SK-N-SH treated with all-trans-retinoic acid at 6 μM for 48 hours (cell line): ENCODE measurements around the gene HOXC5.

Experiments
- ATAC-seq: fragments of 200-7000 bp; cut with Tn5 transposase; 3 replicates; pipeline ENCODE4 v1.9.1; 2020; ENCODE audit warnings: mild to moderate bottlenecking, moderate library complexity
- ARNTL ChIP-seq: fragments of 450-650 bp; formaldehyde crosslinking; IDR thresholded peaks from 2 replicates; pipeline ENCODE4 v1.5.0; 2020; ENCODE audit warnings: low read depth, mild to moderate bottlenecking, moderate library complexity, borderline replicate concordance
- BACH2 ChIP-seq: fragments of 250-450 bp; sonication (Bioruptor Pico); IDR thresholded peaks from 2 replicates; pipeline ENCODE4 v1.9.0; 2021; ENCODE audit warnings: mild to moderate bottlenecking, borderline replicate concordance
- ESRRG ChIP-seq: fragments of 250-450 bp; sonication (Bioruptor Pico); IDR thresholded peaks from 2 replicates; pipeline ENCODE4 v1.6.1; 2021; ENCODE audit warnings: mild to moderate bottlenecking
- GLIS3 ChIP-seq: fragments of 250-450 bp; sonication (Bioruptor Pico); IDR thresholded peaks from 2 replicates; pipeline ENCODE4 v1.5.0; 2020; ENCODE audit warnings: mild to moderate bottlenecking, moderate library complexity
- ISL1 ChIP-seq: fragments of 250-450 bp; sonication (Bioruptor Pico); IDR thresholded peaks from 2 replicates; pipeline ENCODE4 v2.1.2; 2022; ENCODE audit warnings: mild to moderate bottlenecking, moderate library complexity
- OSR1 ChIP-seq: fragments of 250-450 bp; sonication (Bioruptor Pico); IDR thresholded peaks from 2 replicates; pipeline ENCODE4 v1.8.0; 2022; ENCODE audit warnings: moderate library complexity, mild to moderate bottlenecking, inconsistent platforms
- RARB ChIP-seq: fragments of 250-450 bp; sonication (Bioruptor Pico); IDR thresholded peaks from 2 replicates; pipeline ENCODE4 v1.8.0; 2021; ENCODE audit warnings: mild to moderate bottlenecking, moderate library complexity
- SNAI2 ChIP-seq: fragments of 250-450 bp; sonication (Bioruptor Pico); IDR thresholded peaks from 2 replicates; pipeline ENCODE4 v1.5.0; 2020; ENCODE audit warnings: mild to moderate bottlenecking, moderate library complexity
- TCF4 ChIP-seq: fragments of 250-450 bp; sonication (Bioruptor Pico); IDR thresholded peaks from 2 replicates; pipeline ENCODE4 v1.8.0; 2021; ENCODE audit warnings: mild to moderate bottlenecking, moderate library complexity, borderline replicate concordance
- TOX ChIP-seq: fragments of 250-450 bp; sonication (Bioruptor Pico); IDR thresholded peaks from 2 replicates; pipeline ENCODE4 v1.8.0; 2021; ENCODE audit warnings: mild to moderate bottlenecking, moderate library complexity, borderline replicate concordance
- TSHZ2 ChIP-seq: fragments of 250-450 bp; sonication (Bioruptor Pico); IDR thresholded peaks from 2 replicates; pipeline ENCODE4 v1.5.0; 2020; ENCODE audit warnings: mild to moderate bottlenecking, moderate library complexity
- ZC3H10 ChIP-seq: fragments of 250-450 bp; sonication (Bioruptor Pico); IDR thresholded peaks from 2 replicates; pipeline ENCODE4 v1.5.1; 2021; ENCODE audit warnings: mild to moderate bottlenecking, moderate library complexity
- ZFP30 ChIP-seq: fragments of 450-650 bp; formaldehyde crosslinking; IDR thresholded peaks from 2 replicates; pipeline ENCODE4 v1.5.0; 2022; ENCODE audit warnings: mild to moderate bottlenecking, moderate library complexity
- ZNF565 ChIP-seq: fragments of 450-650 bp; formaldehyde crosslinking; conservative IDR thresholded peaks from 2 replicates; pipeline ENCODE4 v1.5.0; 2020; ENCODE audit warnings: low read depth, mild to moderate bottlenecking, moderate library complexity
- ZNF70 ChIP-seq: fragments of 450-650 bp; formaldehyde crosslinking; IDR thresholded peaks from 2 replicates; pipeline ENCODE4 v1.5.0; 2020; ENCODE audit warnings: mild to moderate bottlenecking, moderate library complexity
- ZNF8 ChIP-seq: fragments of 450-650 bp; formaldehyde crosslinking; IDR thresholded peaks from 2 replicates; pipeline ENCODE4 v1.5.0; 2020; ENCODE audit warnings: mild to moderate bottlenecking, moderate library complexity
- TF ChIP-seq, protein P1 (sequence below): fragments of 250-450 bp; sonication (Bioruptor Pico); IDR thresholded peaks from 2 replicates; pipeline ENCODE4 v1.5.1; 2021; ENCODE audit warnings: mild to moderate bottlenecking, moderate library complexity
- TF ChIP-seq, protein P2 (sequence below): fragments of 250-450 bp; sonication (Bioruptor Pico); IDR thresholded peaks from 2 replicates; pipeline ENCODE4 v1.8.0; 2020; ENCODE audit warnings: mild to moderate bottlenecking, moderate library complexity, borderline replicate concordance
- TF ChIP-seq, protein P3 (sequence below): fragments of 250-450 bp; sonication (Bioruptor Pico); IDR thresholded peaks from 2 replicates; pipeline ENCODE4 v1.8.0; 2021; ENCODE audit warnings: low read depth, mild to moderate bottlenecking, moderate library complexity, borderline replicate concordance
- TF ChIP-seq, protein P4 (sequence below): fragments of 250-450 bp; sonication (Bioruptor Pico); IDR thresholded peaks from 2 replicates; pipeline ENCODE4 v1.5.1; 2020; ENCODE audit warnings: low read depth, mild to moderate bottlenecking, moderate library complexity

HOXC5 gene

DNA sequence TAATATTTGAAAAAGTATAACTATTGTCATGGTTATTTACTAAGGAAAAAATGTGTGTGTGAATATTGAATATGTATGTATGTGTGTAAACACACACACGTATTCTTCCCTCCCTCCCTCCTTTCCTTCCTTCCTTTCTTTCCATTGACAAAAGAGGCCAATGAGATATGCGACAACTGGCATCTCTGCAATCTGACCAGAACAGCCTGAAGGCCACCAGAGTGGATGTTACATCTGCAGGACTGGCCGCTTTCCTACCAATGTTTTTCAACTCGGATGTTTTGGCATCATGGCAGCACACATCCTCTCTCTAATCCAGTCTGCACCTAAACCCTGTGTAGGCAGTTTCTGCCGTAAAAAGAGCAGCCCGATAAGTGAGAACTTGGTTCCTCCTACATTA, 41.5 kb downstream of the HOXC5 start:
- TF ChIP-seq RARB (CRISPR knock-in tag) (no peak), TSHZ2 (CRISPR knock-in tag) (no peak), ZNF565 (CRISPR knock-in tag) (no peak), ISL1 (no peak), BACH2 (CRISPR knock-in tag) (no peak), SNAI2 (no peak), ZC3H10 (CRISPR knock-in tag) (no peak), TCF4 (CRISPR knock-in tag) (no peak), GLIS3 (no peak), TOX (CRISPR knock-in tag) (no peak), ESRRG (CRISPR knock-in tag) (no peak), ZNF70 (CRISPR knock-in tag) (no peak), OSR1 (CRISPR knock-in tag) (no peak), ZFP30 (CRISPR knock-in tag) (no peak), ZNF8 (CRISPR knock-in tag) (no peak)
- TF ChIP-seq, protein P1, sequence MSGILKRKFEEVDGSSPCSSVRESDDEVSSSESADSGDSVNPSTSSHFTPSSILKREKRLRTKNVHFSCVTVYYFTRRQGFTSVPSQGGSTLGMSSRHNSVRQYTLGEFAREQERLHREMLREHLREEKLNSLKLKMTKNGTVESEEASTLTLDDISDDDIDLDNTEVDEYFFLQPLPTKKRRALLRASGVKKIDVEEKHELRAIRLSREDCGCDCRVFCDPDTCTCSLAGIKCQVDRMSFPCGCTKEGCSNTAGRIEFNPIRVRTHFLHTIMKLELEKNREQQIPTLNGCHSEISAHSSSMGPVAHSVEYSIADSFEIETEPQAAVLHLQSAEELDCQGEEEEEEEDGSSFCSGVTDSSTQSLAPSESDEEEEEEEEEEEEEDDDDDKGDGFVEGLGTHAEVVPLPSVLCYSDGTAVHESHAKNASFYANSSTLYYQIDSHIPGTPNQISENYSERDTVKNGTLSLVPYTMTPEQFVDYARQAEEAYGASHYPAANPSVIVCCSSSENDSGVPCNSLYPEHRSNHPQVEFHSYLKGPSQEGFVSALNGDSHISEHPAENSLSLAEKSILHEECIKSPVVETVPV = no peak
- TF ChIP-seq, protein P2, sequence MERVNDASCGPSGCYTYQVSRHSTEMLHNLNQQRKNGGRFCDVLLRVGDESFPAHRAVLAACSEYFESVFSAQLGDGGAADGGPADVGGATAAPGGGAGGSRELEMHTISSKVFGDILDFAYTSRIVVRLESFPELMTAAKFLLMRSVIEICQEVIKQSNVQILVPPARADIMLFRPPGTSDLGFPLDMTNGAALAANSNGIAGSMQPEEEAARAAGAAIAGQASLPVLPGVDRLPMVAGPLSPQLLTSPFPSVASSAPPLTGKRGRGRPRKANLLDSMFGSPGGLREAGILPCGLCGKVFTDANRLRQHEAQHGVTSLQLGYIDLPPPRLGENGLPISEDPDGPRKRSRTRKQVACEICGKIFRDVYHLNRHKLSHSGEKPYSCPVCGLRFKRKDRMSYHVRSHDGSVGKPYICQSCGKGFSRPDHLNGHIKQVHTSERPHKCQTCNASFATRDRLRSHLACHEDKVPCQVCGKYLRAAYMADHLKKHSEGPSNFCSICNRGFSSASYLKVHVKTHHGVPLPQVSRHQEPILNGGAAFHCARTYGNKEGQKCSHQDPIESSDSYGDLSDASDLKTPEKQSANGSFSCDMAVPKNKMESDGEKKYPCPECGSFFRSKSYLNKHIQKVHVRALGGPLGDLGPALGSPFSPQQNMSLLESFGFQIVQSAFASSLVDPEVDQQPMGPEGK = no peak
- TF ChIP-seq, protein P3, sequence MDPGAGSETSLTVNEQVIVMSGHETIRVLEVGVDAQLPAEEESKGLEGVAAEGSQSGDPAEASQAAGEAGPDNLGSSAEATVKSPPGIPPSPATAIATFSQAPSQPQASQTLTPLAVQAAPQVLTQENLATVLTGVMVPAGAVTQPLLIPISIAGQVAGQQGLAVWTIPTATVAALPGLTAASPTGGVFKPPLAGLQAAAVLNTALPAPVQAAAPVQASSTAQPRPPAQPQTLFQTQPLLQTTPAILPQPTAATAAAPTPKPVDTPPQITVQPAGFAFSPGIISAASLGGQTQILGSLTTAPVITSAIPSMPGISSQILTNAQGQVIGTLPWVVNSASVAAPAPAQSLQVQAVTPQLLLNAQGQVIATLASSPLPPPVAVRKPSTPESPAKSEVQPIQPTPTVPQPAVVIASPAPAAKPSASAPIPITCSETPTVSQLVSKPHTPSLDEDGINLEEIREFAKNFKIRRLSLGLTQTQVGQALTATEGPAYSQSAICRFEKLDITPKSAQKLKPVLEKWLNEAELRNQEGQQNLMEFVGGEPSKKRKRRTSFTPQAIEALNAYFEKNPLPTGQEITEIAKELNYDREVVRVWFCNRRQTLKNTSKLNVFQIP (CRISPR knock-in tag) = no peak
- TF ChIP-seq, protein P4, sequence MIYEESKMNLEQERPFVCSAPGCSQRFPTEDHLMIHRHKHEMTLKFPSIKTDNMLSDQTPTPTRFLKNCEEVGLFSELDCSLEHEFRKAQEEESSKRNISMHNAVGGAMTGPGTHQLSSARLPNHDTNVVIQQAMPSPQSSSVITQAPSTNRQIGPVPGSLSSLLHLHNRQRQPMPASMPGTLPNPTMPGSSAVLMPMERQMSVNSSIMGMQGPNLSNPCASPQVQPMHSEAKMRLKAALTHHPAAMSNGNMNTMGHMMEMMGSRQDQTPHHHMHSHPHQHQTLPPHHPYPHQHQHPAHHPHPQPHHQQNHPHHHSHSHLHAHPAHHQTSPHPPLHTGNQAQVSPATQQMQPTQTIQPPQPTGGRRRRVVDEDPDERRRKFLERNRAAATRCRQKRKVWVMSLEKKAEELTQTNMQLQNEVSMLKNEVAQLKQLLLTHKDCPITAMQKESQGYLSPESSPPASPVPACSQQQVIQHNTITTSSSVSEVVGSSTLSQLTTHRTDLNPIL (CRISPR knock-in tag) = no peak
- no peak for ATAC-seq

GRCh38 chr12:54075409-54075808, 42.6 kb downstream of the HOXC5 start:
- TF ChIP-seq, protein P4 (CRISPR knock-in tag) = no peak
- TF ChIP-seq, protein P3 (CRISPR knock-in tag) = no peak
- TF ChIP-seq ARNTL (no peak), TSHZ2 (CRISPR knock-in tag) (no peak), TOX (CRISPR knock-in tag) (no peak)
- ATAC-seq = no peak
